Stimulated activated CD8-positive, alpha-beta memory T cell treated with anti-CD3 and anti-CD28 coated beads, Interleukin-12 subunit alpha, Interleukin-12 subunit beta, amount 100 ng/mL, for 1 hour (primary cell): ENCODE results near the gene CEP295NL.
"Not testable (repeated sequence)": the region's sequence is repeated elsewhere in the genome, so short reads cannot be mapped to it uniquely, and the experiment has no call there.

Experiments used
- DNase-seq: peaks from one replicate; pipeline ENCODE4 v3.0.0-alpha.2; 2020; ENCODE audit warnings: low read depth

The CEP295NL gene, protein sequence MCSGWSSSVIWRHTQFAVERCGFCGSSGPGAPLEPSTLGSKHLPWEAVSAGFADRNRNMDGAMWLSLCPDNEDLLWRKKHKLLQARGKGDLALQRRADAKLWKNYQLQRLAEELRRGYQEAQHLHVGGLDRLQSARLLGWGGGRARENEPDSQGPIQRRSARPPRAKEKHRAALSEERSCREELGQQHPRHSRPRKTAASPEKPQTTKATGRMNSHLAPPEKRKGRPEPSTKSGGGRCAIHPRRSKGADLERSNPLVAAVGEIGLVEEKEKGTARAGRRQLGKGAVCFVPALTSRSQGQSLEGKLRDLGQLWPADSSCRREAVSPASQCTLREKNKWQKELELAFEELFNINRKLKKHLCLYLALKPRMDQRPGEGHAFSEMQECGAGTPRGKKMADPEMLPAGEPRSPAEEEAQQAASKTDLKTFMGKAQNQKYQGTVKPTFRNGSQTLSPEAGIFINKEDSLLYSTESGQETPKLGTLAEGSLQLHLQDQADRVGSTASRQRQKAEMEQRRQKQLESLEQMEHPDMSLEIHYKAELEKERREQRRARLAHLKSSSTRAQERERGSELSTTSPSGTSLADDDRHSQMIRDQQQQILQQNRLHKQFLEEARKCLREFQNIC

DNA sequence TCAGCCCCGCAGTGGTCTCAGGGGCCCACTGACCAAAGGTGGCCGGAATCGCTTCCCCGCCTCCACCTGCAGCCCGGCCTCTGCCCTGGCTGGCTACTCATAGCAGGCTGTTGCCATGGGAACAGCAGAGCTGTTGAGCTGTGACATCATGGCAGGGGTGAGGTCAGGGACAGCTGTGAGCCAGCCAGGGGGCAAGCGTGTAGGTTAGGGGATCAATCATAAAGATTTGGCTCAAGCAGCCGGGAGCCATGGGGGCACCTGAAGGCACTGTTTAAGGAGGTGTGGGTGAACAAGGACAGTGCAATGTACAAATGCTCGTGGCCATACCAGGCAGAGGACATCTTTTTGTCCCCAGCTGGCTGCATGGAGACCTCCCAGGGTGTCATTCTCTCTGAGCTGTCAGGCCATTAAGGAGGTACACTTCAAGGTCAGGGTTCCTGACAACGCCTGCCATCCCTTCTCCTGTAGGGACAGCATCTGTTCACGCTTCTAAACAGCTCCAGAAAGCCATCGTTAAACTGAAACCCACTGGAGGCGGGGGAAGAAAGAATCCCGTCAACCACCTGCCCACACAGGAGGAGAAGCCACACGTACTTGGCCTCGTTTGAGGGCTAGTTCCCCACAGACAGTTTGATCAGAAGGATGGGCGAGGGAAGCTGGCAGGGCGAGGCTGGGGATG is at the start of gene CEP295NL:
Gene CEP295NL, minus strand, starts transcription at position 101 of the 679 bp plus-strand sequence. CDS start 1,373 bp downstream, outside the sequence.
- DNase-seq, result no peak

DNA sequence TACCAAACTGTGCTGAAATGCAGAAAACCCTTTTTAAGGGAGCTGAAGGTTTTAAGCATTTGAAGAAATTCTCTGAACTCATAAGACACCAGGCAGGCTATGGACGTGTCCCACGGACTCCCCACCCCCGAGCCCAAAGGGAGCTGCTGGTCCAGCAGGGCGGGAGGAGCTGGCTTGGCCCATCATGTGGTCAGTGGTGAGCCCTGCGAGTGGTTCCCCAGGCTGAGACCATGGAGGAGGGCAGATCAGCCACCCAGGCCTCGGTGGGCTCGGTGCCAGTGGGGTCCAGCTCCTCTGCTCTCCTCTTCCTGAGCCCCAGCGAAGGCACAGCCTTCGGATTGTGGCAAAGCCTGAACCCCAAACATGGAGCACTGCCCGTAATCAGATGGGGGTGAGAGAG is 49.7 kb upstream of the CEP295NL start:
- DNase-seq, result no peak

DNA sequence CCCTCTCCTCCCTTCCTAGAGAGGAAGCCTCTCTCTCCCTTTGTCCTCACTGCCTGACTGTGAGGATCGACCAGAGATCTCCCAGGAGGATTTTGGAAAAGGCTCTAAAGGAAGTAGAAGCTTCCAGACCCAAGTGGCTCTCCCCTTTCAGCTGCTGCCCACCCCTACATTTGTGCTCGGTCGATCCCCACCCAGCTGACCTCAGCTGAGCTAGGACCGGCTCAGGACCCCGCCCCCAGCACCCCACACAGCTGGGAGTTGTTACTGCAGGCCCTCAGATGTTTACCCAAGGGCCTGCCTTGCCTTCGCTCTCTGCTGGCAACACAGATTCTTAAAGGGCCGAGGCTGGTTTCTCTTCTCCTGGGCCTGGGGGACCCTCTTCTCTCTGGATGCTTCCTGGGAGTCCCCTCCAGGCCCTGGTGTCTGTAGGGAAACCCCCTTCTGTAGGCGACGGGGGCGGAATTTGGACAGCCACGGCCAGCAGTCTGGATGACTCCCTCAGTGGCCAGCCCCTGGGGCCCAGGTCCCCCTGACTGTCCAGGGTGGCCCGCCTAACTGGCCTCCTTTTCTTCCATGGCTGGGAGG is 49.1 kb upstream of the CEP295NL start:
- no peak for DNase-seq

DNA sequence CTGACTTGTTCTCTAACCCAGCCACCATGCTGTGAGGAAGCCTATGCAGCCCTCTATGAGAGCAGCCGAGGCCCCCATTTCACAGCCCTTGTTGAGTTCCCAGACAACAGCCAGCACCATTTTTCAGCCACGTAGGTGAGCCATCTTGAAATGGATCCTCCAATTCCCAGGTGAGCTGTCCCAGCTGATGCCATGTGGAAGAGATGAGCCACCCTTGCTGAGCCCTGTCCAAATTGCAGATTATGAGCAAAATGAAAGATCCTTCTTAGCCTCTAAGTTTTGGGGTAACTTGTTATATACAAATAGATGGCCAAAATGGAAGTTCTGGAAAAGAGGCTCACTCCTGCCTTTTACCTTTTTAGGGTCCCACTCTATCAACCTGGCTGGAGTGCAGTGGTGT is 47.9 kb upstream of the CEP295NL start:
- no peak for DNase-seq

DNA sequence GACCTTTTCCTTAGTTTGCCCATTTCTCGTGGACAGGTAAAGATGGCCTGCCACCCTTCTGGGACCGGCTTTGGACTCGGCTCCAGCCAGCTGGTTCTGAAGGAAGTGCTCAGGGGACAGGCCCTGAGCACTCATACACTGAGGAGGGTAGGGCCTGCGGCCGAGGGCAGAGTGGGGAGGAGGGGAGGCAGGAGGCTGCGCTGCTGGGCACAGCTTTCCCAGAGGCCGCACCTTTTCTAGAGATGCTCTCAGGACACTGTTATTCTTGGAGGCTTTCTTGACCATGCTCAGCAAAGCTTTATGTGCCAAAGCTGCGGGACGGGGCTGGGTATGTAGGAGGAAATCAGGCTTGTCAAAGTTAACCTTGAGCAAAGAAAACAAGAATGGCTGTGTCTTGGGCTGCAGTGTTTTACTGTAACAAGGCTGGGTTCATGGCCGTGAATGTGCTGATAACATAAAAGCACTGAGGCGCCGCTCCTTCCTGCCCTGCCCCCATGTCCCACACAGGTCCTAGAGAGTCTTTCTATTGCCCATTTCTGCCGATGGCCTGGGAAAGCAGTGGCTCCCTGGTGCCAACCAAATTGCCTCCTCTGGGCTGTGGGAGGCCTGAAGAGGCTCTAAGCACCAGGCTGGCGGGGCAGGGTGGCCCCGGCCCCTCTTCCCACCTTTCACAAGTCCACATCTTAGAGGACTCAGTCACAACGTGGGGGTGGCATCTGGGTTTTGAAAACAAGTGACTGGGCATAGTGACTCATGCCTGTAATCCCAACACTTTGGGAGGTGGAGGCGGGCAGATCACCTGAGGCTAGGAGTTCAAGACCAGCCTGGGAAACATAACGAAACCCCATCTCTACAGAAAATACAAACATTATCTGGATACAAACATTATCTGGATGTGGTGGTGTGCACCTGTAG is 44.5 kb upstream of the CEP295NL start:
- no peak for DNase-seq

DNA sequence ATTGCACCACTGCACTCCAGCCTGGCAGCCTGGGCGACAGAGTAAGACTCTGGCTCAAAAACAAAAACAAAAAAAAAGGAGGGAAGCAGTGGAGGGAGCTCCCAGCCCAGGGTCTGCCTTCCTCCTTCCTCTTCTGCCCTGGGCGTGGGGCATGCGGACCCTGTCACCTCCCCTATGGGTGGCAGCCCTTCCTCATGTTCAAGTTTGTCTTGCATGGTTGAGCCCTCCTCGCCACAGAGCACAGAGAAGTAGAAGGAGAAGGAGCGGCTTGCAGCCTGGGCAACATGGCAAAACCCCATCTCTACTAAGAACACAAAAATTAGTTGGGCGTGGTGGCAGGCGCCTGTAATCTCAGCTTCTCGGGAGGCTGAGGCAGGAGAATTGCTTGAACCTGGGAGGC is 43.6 kb upstream of the CEP295NL start:
- no peak for DNase-seq

DNA sequence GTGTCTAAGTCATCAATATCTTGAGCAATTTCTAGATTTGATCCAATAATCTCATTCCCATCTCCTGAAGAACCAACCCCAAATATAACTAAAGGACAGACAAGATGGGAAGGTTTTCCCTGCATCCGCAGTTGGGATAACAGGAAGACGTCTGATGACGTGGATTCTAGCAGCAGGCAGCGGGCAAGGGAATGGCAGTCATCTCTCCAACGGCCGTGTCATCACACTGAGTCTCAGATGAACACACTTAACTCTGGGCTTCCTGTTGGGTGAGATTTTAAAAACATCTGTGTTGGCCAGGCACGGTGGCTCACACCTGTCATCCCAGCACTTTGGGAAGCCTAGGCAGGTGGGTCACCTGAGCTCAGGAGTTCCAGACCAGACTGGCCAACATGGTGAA is 43.1 kb upstream of the CEP295NL start:
- no peak for DNase-seq

DNA sequence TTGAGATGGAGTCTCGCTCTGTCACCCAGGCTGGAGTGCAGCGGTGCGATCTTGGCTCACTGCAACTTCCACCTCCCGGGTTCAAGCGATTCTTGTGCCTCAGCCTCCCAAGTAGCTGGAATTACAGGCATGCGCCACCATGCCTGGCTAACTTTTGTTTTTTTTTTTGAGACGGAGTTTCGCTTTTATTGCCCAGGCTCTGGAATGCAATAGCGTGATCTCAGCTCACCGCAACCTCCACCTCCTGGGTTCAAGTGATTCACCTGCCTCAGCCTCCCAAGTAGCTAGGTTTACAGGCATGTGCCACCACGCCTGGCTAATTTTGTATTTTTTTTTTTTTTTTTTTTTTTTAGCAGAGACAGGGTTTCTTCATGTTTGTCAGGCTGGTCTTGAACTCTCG is 42.5 kb upstream of the CEP295NL start:
- DNase-seq, result not testable (repeated sequence)

DNA sequence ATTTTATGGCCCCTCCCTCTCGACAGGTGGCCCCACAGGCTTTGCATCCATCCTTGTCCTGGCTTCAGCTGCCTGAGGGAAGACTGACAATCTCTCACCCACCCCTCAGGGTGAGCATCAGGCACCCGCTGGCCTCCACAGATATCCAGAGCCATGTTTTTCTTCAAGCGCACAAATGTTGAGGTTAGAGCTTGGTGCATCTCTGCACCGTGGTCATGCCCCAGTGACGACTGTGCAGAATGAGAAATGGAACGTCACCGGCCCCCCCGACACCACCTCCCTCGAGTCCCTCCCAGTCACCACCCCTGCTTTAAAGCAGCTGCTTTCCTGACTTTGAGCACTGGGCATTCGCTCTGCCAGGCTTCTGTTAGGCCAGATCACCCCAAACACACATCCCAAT is 42.0 kb upstream of the CEP295NL start:
- DNase-seq, result no peak

DNA sequence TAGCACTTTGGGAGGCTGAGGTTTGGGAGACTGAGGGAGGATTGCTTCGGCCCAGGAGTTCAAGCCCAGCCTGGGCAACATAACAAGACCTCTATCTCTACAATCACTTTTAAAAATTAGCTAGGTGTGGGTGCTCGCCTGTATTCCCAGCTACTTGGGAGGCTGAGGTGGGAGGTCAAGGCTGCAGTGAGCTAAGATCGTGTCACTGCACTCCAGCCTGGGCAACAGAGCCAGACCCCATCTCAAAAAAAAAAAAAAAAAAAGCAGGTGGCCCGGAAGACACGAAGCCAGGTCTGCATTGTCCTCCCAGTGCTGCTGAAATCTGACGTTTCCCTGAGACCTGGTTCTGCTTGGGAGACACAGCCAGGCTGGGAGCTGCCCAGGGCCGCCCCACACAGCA is 41.0 kb upstream of the CEP295NL start:
- DNase-seq, result no peak

DNA sequence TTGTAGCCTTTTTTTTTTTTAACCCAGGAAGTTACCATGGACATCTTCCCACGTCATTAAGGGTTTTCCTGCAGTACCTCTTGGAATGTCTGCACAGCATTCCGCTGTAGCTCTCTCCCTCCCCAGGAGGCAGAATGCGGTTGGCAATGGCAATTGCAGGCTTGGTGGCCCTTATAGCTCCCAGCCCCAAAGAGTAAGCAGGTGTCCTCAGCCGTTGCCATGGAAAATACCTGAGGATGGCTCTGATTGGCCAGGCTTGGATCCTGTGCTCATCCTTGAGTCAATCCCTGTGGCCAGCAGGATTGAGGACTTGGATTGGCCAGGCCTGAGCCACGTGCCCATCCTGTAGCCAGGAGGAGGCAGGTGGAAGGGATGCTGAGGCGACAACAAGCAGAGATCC is 37.7 kb upstream of the CEP295NL start:
- no peak for DNase-seq

DNA sequence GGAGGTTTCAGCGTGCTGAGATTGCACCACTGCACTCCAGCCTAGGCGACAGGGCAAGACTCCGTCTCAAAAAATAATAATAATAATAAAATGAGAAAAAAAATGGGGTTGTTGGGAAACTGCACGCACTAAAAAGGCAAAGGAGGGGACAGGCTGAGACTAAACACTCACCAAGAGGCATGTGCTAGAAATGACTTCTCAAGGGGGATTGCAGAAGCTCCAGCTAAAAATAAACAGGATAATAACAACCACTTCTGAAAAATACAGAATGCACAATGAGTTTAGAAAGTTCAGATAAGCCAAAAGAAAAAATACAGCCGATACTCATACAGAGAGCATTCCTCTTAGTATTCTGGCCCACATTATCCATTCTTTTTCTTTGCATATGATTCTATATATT is 37.3 kb upstream of the CEP295NL start:
- DNase-seq, result no peak

DNA sequence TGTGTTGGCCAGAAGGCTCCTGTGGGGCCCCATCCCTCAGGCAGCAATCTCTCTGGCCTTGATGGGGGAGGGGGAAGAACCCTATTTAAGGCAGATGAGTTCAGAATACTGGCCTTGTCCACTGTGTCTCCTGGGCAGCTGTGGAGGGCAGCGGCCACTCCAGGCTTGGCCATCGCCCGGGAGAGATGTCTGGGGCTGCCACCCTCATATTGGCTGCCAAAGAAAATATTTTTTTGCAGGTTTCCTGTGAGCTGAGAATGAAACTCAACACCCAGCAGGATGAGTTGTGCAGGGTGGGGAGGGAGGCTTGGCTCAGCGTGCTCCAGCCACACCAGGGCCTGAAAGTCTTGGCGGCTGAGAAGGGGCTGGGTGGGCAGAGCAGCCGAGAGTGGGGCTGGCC is 36.6 kb upstream of the CEP295NL start:
- no peak for DNase-seq

DNA sequence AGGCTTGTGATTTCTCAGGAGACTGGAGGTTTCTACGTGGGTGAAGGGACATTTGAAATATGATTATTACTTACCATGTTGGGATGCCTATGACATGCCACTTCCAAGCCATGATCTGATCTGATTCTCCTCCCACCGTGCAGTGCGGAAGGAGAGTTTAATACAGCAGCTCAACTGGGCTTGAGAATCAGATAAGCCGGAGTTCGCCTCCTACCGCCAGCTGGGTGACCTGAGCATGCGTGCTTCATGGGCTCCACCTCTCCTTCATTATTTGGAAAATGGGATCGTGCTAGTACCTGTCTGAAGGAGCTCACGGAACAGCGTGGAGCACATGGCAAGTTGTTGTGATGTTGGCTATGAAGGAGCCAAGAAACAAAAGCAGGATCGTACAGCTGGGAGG is 34.6 kb upstream of the CEP295NL start:
- no peak for DNase-seq

DNA sequence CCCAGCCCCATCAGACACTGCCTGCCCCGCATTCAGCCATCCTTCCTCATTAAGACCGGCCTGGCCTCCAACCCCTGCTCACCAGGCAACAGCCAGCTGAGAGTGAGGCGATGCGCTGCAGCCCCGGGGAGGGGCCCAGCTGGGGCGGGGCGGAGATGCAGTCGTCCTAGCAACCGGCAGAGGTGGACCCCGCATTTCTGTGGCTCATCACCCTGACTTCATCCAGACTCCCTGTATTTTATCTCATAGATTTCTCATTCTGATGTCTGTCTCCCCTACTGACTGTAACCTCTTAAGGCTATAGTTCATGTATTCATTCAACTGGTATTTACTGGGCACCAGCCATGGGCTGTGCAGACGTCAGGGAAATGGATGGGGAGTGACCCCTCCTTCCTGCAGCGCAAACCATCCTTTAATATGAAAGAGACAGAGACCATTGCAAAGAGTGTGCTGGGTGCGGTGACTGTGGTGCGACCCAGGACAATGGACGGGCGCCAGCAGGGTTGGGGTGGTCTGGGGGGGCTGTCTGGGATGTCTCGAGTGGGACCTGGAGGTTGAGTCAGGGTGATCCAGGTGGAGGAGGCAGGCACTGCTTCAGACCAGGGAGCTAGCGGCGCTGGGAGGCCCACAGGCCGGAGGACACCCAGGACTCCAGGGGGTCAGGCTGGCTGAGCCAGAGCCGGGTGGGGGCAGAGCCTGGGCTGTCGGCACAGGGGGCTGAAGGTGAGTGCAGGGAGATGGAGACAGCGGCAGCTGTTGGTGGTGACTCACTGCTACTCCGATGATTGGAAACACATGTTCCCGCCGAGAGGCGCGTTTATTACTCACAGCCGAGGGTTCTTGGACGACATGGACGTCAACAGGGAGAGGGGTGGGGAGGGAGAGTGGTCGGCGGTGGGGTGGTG is 32.7 kb upstream of the CEP295NL start:
- no peak for DNase-seq

DNA sequence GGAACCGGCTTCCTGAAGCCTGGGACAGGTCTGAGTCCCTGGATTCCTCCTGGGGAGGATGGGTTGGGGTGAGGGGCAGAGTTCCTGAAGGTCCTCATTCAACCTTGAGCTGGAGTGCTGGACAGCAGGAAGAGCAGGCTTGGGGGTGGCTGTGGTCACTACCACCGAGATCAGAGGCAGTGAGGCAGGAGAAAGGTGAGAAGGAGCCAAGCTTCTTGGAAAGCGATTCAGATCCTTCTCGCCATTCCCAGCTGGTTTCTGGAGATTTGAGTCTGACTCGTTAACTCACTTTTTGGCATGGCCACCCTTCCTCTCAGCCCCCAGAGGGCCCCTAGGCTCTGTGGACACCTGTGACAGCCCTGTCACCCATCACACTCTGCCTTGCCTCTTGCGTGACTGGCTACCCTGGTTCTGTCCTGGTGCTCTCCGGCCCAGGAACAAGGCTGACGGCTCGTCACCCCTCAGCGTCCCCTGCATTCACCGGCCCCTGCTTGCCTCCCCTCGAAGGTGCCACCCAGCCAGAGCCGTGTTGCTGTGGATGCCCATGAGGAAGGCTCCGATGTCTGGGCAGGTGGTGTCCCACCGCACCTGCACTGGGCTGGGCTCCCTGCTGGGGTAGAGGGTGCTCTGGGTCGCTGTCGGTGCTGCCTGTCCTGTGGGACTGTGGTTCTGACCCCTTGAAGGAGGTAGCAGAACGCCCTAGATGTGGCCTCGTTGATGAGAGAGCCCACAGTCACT is 31.8 kb upstream of the CEP295NL start:
- no peak for DNase-seq

DNA sequence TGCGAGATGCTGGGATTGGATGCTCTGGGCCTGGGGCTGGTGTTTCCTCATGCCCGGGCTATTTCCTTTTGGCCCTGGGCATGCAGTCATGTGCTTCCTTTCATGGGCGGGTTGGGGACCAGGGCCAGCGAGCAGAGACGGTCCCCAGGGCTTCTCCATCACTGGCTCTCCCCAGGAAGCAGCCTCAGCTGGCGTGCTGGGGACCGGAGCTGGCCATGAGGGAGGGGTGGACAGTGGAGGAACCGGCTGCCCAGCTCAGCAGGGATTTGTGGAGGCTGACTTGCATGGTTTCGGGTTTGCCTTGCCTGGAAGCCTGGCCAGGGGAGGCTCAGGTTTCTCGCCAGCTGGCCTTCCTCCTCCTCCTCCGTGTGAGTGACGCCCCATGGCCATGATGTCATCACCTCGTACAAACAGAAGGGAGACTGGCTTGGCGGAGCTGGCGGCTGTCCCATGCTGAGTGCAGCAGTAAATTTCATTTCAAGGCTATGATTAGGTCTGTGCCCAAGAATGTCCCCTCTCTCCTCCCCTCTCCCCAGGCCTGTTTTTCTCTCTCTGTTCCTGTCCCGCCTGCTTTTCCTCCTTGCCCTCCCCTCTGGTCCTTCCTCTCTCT is 31.1 kb upstream of the CEP295NL start:
- no peak for DNase-seq

DNA sequence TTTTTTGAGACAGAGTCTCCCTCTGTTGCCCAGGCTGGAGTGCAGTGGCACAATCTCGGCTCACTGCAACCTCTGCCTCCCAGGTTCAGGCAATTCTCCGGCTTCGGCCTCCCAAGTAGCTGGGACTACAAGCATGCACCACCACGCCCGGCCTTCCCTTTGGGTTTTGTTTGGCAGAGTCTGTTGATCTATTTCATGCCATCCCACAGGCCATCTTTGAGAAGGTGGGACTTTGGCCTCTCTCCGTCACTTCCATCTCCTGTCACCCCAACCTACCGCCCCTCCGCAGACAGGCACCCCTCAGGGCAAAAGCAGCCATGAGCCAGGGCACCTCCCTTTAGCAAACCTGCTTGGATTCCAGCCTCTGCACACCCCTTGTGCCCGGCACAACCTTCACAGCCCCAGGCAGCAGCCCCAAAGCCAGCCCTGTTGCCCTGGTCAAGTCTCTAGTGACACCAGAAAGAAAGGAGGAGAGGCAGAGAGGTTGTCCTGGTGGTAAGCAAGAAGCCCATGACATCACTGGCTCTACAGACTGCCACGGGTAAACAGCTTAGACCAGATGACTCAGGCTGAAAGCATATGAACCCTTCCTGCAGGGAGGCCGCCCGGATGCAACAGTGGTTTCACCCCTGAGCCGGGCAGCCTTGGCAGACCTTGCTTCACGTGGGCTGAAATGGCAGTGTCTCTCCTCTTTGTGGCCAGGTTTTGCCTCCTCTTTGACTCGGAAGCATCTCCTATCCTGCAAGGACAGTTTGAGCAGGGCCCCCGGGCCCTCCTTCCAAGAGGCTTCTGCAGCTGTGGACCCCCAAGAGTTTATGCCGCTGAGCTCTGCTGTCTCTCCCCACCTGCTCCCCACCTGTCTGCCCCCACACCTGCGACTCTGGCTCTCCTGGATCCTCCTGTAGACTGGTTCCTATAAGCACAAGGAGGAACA is 30.3 kb upstream of the CEP295NL start:
- DNase-seq, result no peak
